Measurements from ENCODE around the gene TNS3. TPM values are rescaled to one million over a fixed set of nuclear protein-coding genes. Genes with fewer than 3 reads are reported as not detected.
"Not testable (repeated sequence)": the region's sequence is repeated elsewhere in the genome, so short reads cannot be mapped to it uniquely, and the experiment has no call there.

Gene TNS3
- total RNA-seq, 1 experiment from 2014 or later = 147 TPM

DNA sequence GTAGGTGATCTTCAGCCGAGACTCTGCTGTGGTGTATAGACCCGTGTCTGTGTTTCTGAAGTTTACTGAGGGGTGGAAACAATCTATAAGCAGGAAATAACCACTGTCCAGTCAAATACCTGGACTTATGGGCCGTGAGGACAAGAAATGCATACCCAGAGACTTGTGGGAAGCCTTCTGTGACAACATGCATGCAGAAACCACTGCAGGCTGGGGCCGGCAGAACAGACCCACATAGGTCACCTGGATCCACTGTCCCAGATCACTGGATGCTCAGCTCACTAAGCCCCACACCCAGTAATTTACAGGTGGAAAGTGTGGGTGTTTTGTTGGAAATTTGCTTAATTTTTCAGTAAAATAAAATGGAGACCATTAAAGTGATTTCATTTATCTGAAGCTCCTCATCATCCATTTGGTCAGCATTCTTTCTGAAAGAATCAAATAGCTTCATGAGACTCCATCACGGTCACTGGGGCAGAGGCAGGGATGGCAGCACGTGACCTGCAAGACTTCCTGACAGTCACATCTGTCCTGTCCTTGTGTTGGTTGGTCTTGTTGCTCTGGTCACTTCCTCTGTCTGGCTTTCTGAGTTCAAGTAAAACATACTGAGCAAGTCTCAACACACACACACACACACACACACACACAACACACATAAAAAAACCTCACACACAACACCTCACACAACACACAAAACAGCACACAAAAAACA lies 108.3 kb downstream of the TNS3 start:
- no peak for DNase-seq (ENCODE audit: low spot score)

- DNase-seq (ENCODE audit: low spot score) = no peak
Observed at GRCh38 chr7:47472444-47473157, 109.3 kb downstream of the TNS3 start.

DNA sequence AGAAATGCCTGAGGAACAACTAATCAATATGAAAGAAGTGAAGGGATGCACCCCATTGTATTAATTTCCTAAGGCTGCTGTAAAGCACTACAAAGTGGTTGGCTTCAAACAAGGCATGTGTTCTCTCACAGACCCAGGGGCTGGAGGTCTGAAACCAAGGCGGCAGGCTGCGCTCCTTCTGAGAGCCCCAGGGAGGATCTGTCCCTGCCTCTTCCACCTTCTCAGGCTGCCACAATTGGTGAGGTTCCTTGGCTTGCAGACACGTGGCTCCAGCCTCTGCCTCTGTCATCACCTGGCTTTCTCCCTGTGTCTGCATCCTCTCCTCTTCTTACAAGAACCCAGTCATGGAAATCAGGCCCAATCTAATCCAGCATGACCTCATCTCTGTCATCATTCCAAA lies 110.1 kb downstream of the TNS3 start:
- no peak for DNase-seq (ENCODE audit: low spot score)

GRCh38 chr7:47471358-47471703 lies 110.6 kb downstream of the TNS3 start:
- no peak for DNase-seq (ENCODE audit: low spot score)

- no peak for DNase-seq (ENCODE audit: low spot score)
Observed at GRCh38 chr7:47470567-47471357, 111.1 kb downstream of the TNS3 start.

DNA sequence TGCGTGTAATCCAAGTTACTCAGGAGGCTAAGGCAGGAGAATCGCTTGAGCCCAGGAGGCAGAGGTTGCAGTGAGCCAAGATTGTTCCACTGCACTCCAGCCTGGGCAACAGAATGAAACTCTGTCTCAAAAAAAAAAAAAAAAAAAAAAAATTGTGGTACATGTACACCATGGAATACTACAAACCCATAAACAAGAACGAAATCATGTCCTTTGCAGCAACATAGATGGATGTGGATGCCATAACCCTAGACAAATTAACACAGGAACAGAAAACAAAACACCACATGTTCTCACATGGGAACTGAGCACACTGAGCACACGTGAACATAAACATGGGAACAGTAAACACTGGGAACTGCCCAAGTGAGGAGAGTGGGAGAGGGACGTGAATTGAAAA lies 112.1 kb downstream of the TNS3 start:
- not testable (repeated sequence) for DNase-seq (ENCODE audit: low spot score)

DNA sequence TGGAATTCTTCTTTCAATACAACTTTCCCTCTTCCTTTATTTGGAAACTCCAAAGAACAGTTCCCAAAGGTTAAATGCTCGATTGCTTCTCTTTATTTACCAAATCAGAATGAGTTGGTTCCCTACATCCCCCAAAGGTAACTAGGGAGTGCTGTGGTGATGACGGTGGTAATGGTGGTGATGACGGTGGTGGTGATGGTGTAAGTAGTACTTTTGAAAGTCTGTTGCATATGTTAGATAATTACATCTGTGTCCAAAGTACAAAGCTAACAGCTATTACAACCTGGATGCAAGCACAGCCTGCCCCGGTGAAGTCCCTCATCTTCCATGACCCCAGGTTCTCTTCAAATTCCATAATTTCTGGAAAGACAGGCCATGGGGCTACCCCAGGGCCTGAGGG lies 115.1 kb downstream of the TNS3 start:
- DNase-seq (ENCODE audit: low spot score) = no peak

DNA sequence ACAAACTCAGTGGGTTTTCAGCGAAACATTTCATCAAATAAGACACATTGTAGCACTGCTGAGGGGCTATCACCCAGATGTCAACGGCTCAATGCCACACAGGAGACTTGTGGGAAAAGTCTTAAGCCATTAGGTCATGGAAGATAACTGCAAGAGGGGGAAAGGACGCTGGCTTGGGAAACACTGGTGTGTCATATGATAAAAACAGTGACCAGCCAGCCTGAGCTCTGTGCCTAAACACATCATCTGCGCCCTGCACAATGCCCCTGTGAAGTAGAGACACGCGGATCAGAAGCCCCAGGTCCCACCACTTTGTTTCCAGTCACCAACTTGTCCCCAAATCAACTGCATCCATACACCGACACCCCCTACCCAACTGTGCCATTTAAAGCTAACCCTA lies 116.7 kb downstream of the TNS3 start:
- DNase-seq (ENCODE audit: low spot score) = no peak

GRCh38 chr7:47464266-47464665 lies 117.6 kb downstream of the TNS3 start:
- no peak for DNase-seq (ENCODE audit: low spot score)

GRCh38 chr7:47461746-47462145 lies 120.2 kb downstream of the TNS3 start:
- DNase-seq (ENCODE audit: low spot score) = no peak

DNA sequence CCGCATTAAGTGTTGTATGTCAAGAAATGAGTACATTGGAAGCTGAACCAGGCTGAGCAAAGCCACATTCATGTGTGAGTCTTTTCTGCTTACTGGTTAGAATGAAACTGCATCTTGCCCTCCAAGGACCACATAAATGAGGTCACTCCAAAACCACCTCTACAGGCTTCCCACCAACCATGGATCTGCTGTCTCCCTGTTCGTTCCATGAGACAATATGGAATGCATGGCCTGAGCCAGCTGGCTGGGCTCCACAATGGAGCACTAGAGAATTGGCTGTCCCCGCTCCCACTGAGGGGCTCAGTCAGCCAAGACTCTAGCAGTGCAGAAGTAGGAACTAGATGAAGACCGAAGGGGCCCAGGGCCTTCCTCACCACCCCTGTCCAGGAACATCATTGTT lies 120.8 kb downstream of the TNS3 start:
- peak; percentile 44 for DNase-seq (ENCODE audit: low spot score)

- no peak for DNase-seq (ENCODE audit: low spot score)
Observed at GRCh38 chr7:47460251-47460989, 121.5 kb downstream of the TNS3 start.

DNA sequence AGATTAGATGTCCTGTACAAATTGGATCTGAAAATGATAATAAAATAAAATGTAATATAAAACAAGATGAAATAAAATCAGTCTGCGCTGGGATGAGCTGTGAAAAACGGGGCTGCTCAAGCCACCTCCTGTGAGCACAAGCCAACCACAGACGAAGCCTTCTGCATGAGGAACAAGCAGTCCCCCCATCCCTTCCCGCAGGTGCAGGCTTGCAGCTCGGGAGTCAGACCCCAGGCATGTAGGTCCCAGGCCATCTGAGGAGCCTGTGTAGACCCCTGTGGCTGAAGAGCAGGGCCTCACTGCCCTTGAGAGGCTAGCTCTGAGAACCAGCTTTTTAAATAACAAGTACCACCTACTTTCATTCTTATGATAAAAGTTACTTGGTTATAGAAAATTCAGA lies 123.4 kb downstream of the TNS3 start:
- DNase-seq (ENCODE audit: low spot score) = no peak

DNA sequence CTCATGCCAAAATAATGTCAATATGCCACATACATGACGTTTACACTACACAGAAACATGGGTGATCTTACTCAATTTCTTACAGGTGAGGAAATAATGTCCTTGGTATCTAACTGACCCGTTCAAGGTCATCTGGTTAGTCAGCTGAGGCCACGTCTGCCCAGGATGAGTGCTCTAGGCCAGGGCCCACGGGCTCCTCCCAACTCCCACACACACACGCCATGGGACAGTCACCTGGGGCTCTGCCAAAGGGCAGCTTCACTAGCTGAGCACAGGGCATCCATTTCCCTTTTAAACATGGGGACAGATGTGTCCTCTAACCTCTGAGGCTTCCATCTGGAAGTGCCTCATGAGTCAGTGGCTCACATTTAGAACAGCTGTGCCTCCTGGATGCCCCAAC lies 123.9 kb downstream of the TNS3 start:
- DNase-seq (ENCODE audit: low spot score) = peak; percentile 76

GRCh38 chr7:47456210-47456955 lies 125.5 kb downstream of the TNS3 start:
- no peak for DNase-seq (ENCODE audit: low spot score)

- no peak for DNase-seq (ENCODE audit: low spot score)
Observed at GRCh38 chr7:47455872-47456185, 126.1 kb downstream of the TNS3 start.

- no peak for DNase-seq (ENCODE audit: low spot score)
Observed at GRCh38 chr7:47454974-47455871, 126.7 kb downstream of the TNS3 start.

DNA sequence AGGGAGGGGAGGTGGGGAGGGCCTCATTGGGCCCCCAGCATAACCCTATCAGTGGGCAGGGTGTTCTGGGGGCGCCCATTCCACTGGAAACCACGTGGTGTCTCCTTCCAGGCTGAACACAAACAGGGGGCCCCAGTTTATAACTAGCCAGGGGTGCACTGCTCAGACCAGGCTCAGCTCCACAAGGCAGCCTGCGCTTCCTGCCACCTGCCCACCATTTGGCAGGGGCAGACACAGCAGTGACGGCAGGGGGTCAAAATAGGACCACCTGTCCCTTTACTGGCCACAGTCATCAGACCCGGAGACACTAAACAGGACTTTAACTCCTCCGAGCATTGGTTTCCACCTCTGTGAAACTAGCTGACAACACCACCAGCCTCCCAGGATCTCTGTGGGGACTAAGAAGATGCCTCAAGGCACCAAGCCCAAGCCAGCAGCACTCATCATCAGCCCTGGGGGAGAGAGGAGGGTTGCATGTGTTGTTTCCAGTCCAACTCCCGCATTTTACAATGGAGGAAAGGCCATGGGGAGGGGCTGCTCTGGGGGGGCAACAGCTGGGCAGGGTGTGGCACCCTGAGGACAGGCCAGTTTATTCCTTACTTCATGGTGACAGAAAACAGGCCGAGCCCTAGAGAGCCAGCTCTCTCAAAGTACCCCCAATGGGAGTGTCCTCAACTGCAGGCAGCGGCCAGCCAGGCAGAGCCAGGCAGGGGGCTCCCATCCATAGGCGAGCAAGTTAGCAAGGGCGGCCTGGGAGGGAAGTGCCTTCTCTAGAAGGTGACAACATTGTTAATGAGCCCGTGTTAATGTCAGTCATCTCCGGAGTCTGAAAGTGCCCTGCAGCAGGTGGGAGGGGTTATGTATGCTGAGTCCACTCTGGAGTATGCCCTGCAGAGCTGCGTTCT lies 127.6 kb downstream of the TNS3 start:
- DNase-seq (ENCODE audit: low spot score) = peak; percentile 40
